ENCODE results near the gene OR7A17. TPM values are rescaled to one million over a fixed set of nuclear protein-coding genes. Genes with fewer than 3 reads are reported as not detected.

OR7A17 gene
- total RNA-seq (2021; fragmentation: NEBNext Ultra II Directional; extraction: Animal tissue kit (Norgen Biotek cat#: 25700)), result not detected
- long read RNA-seq, result 0 reads

GRCh38 chr19:14886032-14886431 lies at the start of gene OR7A17:
Gene OR7A17, minus strand, starts transcription at chr19:14886132. Its CDS starts 4,777 bp downstream, at chr19:14881355.
- no peak within 1 kb of the TSS for H3K27ac Mint-ChIP-seq
- no peaks in the 10 kb centered on the region for H3K9me3 Mint-ChIP-seq
- no peaks in the 10 kb centered on the region for H3K36me3 Mint-ChIP-seq (ENCODE audit: low read depth)
- peaks cover 8% of the 10 kb centered on the region for H3K4me1 Mint-ChIP-seq (ENCODE audit: low read depth)
- no peak for DNase-seq
- TF ChIP-seq, protein P1, sequence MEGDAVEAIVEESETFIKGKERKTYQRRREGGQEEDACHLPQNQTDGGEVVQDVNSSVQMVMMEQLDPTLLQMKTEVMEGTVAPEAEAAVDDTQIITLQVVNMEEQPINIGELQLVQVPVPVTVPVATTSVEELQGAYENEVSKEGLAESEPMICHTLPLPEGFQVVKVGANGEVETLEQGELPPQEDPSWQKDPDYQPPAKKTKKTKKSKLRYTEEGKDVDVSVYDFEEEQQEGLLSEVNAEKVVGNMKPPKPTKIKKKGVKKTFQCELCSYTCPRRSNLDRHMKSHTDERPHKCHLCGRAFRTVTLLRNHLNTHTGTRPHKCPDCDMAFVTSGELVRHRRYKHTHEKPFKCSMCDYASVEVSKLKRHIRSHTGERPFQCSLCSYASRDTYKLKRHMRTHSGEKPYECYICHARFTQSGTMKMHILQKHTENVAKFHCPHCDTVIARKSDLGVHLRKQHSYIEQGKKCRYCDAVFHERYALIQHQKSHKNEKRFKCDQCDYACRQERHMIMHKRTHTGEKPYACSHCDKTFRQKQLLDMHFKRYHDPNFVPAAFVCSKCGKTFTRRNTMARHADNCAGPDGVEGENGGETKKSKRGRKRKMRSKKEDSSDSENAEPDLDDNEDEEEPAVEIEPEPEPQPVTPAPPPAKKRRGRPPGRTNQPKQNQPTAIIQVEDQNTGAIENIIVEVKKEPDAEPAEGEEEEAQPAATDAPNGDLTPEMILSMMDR (IDR thresholded peaks at IDR 0.05), result no peak
- no peak within 1 kb of the TSS for H3K4me3 Mint-ChIP-seq
- peaks cover 1% of the 10 kb centered on the region; the same call in 1 of the 2 replicates for H3K27me3 Mint-ChIP-seq (ENCODE audit: insufficient read depth)

DNA sequence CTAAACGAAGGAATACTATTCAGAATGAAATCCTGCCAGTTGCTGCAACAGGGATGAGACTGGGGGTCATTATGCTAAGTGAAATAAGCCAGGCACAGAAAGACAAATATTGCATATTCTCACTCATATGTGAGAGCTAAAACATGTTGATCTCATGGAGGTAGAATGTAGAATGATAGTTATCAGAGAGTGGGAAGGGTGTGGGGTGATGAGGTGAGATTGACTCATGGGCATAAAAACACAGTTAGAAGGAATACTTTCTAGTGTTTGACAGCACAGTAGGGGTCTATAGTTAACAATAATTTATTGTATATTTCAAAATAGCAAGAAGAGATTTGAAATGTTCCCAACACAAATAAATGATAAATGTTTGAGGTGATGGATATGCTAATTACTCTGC lies 47.6 kb upstream of the OR7A17 start:
- Mint-ChIP-seq H3K27ac (no peak overlapping the region), H3K27me3 (ENCODE audit: insufficient read depth) (peaks cover 1% of the 10 kb centered on the region; the same call in 1 of the 2 replicates), H3K4me3 (no peak overlapping the region), H3K9me3 (peaks cover 10% of the 10 kb centered on the region; the same call in 1 of the 2 replicates), H3K36me3 (ENCODE audit: low read depth) (no peaks in the 10 kb centered on the region), H3K4me1 (ENCODE audit: low read depth) (no peaks in the 10 kb centered on the region)
- no peak for DNase-seq
- TF ChIP-seq, protein P1 (IDR thresholded peaks at IDR 0.05), result no peak

DNA sequence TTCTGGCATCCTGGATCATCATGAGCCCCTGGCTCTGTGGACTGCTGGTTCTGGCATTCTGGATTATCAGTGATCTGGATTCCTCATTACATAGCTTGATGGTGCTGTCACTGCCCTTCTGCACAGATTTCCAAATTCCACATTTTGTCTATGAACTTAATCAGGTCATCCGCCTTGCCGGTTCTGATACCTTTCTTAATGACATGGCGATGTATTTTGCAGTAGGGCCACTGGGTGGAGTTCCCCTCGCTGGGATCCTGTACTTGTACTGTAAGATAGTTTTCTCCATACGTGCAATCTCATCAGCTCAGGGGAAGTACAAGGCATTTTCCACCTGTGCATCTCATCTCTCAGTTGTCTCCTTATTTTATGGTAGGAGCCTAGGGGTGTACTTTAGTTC lies 30.9 kb upstream of the OR7A17 start:
- peaks cover 1% of the 10 kb centered on the region; the same call in 1 of the 2 replicates for H3K27me3 Mint-ChIP-seq (ENCODE audit: insufficient read depth)
- H3K27ac Mint-ChIP-seq, result no peak overlapping the region
- TF ChIP-seq, protein P1 (IDR thresholded peaks at IDR 0.05), result no peak

GRCh38 chr19:14915116-14915515 lies 29.2 kb upstream of the OR7A17 start:
- Mint-ChIP-seq H3K36me3 (ENCODE audit: low read depth) (no peaks in the 10 kb centered on the region), H3K9me3 (peaks cover 5% of the 10 kb centered on the region), H3K27me3 (ENCODE audit: insufficient read depth) (peaks cover 1% of the 10 kb centered on the region; the same call in 1 of the 2 replicates), H3K27ac (no peak overlapping the region), H3K4me3 (no peak overlapping the region), H3K4me1 (ENCODE audit: low read depth) (no peaks in the 10 kb centered on the region)
- DNase-seq, result no peak
- TF ChIP-seq, protein P1 (IDR thresholded peaks at IDR 0.05), result no peak

More for the DNA sequence above, 30.9 kb upstream of the OR7A17 start:
- no peaks in the 10 kb centered on the region for H3K36me3 Mint-ChIP-seq (ENCODE audit: low read depth)
- no peak for DNase-seq
- H3K9me3 Mint-ChIP-seq, result peaks cover 5% of the 10 kb centered on the region
- no peak overlapping the region for H3K4me3 Mint-ChIP-seq
- H3K4me1 Mint-ChIP-seq (ENCODE audit: low read depth), result no peaks in the 10 kb centered on the region

GRCh38 chr19:14906711-14907110 lies 20.8 kb upstream of the OR7A17 start:
- H3K27me3 Mint-ChIP-seq (ENCODE audit: insufficient read depth), result peaks cover 2% of the 10 kb centered on the region; the same call in 1 of the 2 replicates
- TF ChIP-seq, protein P1 (IDR thresholded peaks at IDR 0.05), result no peak
- no peaks in the 10 kb centered on the region; the same call in 1 of the 2 replicates for H3K9me3 Mint-ChIP-seq
- H3K36me3 Mint-ChIP-seq (ENCODE audit: low read depth), result no peaks in the 10 kb centered on the region
- no peak overlapping the region for H3K4me3 Mint-ChIP-seq
- H3K4me1 Mint-ChIP-seq (ENCODE audit: low read depth), result no peaks in the 10 kb centered on the region
- DNase-seq, result no peak
- no peak overlapping the region for H3K27ac Mint-ChIP-seq
